HG03025 (cell line): Measurements from ENCODE around the gene GALNT9.

Experiments
- ATAC-seq: cut with Tn5 transposase; IDR thresholded peaks from one replicate; pipeline ENCODE4 v1.9.1; 2021; ENCODE audit warnings: mild to moderate bottlenecking, moderate library complexity; ENCODE audit not compliant: unreplicated experiment, low FRiP score

Gene GALNT9

GRCh38 chr12:132190834-132191500 is 138.4 kb downstream of the GALNT9 start:
- no peak for ATAC-seq

GRCh38 chr12:132190012-132190755 is 139.2 kb downstream of the GALNT9 start:
- ATAC-seq = no peak

DNA sequence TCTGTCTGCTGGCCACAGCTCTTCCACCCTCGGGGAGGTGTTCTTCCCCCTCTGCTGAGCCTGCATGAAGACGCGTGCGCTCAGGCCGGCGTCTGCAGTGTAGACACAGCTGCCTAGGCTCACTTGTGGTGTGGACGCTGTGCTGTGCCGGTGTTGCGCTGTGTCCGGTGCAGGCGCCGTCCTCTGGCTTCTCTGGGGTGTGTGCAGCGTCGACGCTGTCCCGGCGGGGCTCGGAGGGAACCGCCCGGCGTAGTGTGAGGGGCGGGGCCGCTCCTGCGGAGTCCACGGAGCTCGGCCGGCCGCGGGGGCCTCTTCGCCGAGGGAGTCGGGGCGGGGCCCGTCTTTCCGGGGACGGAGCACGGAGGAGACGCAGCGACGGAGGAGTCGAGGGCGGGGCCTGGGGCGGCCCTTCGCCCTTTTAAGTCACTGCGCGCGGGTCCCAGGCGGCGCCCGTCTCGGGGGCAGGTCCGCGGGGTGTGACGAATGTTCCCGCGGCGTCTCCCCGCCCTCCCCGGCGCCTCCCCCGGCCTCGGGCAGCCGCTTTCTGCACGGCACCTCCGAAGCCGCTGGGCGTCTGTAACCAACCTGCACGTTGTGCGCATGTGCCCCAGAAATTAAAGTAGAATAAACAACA is 139.9 kb downstream of the GALNT9 start:
- no peak for ATAC-seq

DNA sequence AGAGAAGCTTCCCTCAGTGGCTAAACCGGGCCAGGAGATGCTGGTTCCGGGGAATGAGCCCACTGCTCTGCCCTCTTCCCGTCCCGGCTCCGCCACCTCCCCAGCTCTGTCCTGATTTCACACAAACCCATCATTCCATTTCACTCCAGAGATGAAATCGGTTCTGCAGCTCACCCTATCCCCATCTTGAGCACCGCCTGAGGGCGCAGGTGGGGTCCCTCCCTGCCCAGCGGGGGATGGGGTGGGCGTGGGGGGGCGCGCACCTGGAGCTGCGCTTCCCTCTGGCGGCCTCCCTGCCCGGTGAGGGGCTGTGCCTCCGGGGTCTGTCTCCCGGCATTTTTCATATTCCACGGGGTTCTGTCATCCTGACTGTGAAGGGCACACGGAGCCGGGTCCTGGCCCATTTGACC is 140.5 kb downstream of the GALNT9 start:
- ATAC-seq = no peak

- no peak for ATAC-seq
Measured at GRCh38 chr12:132188451-132188901, 140.9 kb downstream of the GALNT9 start.

DNA sequence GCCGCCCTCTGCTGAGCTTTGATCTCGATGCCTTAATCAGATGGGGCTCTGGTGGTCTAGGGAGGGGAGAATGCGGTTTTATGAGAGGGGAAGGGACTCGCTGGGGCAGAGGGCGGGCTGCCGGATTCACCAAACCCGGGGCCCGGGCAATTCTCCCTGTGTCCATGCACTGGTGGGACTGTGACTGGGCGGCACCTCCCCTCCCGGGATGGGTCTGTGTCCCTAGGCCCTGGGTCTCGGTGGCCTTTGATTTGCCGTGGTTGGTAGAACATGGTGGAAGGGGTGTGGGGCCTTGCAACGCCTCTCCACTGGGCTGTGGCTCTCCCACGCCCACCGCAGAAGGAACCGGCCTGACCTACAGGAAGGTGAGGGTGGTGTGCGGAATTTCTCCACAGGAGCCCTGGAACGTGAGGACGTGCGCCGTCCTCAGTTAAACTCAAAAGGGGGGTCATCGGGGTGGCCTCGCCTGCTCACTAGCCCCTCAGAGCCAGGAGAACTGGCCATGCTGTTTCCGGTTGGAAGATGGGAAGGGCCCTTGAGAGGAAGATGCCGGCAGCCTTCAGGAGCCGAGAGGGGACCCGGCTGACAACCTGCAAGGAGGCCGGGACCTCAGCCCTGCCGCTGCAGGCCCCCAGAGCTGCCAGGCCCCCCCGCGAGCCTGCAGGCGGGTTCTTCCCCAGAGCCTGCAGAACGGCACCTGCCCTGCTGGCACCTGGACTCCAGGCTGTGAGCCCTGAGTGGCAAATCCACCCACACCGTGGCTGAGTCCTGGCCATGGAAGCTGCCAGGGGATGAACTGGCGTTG is 141.5 kb downstream of the GALNT9 start:
- no peak for ATAC-seq

DNA sequence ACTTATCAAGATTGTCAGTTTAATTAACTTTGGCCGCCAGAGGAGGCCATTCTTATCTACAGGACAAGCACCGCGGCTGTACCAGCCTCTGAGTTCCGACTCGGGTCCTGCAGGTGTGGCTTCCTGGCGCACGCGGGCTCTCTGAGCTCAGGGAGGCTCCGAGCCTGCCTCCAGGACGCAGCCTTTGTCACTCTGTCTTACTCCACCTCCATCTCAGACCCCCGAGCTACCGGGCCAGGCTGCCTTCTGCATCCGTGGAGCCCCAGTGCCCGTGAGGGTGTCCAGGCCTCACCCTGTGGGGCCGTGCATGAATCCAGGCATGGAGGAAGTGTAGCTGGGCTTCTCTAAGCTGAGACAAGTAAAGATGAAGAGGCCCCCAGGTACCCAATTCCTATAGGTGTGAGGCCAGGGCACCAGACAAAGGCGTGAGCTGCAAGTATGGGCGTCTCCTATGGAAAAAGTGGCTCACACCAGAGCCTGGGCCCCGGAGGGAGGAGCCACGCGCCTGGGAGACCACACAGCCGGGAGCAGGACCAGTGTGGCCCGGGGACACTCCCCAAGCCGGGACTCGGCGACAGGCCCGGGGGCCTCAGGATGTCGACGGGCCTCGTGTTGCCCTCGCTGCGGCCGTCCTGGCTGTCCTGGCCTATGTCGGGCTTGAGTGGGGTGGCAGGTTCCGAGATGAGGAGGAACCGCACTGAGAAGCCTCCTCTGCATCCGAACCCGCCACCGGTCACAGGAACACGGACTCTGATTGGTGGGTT is 142.3 kb downstream of the GALNT9 start:
- ATAC-seq = no peak

DNA sequence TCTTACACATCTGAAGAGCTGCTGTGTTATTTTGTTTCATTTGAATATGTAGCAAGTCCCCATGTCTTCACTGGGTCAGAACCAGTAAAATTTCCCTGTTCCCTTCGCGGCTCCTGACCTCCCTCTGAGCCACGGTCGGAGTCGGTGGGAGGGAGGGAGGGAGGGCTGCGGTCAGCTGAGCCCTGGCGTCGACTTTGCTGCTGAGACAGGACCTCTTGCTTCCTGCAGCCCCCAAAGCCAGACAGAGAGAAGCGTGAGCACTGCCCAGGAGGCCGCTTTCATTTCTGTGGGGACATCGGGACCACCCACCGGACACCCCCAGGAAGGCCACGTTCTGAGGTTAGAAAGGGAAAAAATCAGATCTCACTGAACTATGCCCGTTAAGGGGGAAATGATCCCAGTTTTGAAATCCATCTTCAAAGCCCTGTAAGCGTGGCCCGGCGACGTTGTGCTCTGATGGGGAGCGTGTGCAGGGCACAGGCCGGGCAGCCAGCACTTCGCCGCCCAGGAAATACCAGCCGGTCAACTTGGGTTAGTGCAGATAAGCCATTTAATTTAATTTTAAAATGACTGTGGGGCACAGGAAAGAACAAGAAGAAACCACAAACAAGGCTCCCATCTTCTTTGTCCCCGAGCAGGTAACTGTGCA is 143.1 kb downstream of the GALNT9 start:
- no peak for ATAC-seq

- no peak for ATAC-seq
Measured at GRCh38 chr12:132185705-132186104, 143.7 kb downstream of the GALNT9 start.

GRCh38 chr12:132182711-132183365 is 146.6 kb downstream of the GALNT9 start:
- ATAC-seq = no peak

GRCh38 chr12:132182206-132182710 is 147.1 kb downstream of the GALNT9 start:
- ATAC-seq = no peak

- no peak for ATAC-seq
Measured at GRCh38 chr12:132181570-132182200, 147.7 kb downstream of the GALNT9 start.

- ATAC-seq = no peak
Measured at GRCh38 chr12:132180648-132181546, 148.5 kb downstream of the GALNT9 start.

DNA sequence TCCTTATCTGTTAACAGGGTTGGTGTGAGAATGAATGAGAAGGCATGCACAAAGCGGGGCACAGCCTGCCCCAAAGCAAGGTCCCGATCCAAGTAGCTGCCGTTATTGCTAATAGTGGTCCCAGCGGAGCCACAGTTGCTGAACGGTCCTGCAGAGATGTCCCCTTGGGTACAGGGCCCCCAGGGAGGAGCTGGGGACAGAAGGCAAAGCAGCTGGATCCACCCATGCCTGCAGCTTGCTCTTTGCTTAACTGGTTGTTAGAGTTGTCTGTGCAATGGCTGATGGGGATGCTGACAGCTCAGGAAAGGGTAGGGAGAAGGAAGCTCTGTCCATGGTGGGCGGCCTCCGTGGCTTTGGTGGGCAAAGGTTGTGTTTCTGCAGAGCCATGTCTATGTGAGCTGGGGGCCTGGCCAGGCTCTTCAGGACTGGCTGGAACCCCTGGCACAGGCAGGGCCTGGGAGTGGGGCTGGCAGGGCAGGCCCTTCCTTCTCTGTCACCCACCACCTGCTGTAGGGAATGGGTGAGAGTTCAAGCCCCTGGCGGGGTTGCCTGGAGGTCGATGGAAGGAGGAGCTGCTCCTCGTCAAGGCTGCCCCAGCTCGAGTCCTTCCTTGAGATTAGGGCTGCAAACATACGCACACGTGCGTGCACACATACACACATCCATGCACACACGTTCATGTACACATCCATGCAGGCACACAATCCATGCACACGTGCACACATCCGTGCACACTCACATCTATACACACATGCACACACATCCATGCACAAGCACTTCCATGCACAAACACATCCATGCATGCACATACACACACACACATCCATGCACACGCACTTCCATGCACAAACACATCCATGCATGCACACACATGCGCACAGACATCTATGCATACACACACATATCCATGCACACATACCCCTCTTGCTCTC is 149.7 kb downstream of the GALNT9 start:
- no peak for ATAC-seq

- no peak for ATAC-seq
Measured at GRCh38 chr12:132178801-132179401, 150.5 kb downstream of the GALNT9 start.

DNA sequence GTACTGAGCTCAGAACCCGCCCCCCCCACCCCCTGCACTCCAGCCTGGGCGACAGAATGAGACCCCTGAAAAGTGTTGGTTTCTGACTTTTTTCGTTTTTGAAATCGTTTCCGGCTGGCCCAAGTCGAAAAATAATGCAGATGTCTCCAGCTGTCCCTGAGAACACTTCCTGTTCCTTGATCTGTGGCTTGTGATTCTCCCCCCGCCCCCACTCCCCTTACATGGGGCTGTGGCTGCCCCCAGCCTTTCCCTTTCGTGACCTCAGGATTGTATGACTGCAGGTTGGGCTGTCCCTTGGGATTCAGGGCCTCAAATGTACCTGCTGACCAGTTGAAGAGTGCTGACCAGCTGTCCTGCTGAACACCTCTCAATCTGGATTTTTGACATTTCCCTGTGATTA is 151.1 kb downstream of the GALNT9 start:
- no peak for ATAC-seq
